ENCODE data around the gene GABRG3.

GABRG3 gene

DNA sequence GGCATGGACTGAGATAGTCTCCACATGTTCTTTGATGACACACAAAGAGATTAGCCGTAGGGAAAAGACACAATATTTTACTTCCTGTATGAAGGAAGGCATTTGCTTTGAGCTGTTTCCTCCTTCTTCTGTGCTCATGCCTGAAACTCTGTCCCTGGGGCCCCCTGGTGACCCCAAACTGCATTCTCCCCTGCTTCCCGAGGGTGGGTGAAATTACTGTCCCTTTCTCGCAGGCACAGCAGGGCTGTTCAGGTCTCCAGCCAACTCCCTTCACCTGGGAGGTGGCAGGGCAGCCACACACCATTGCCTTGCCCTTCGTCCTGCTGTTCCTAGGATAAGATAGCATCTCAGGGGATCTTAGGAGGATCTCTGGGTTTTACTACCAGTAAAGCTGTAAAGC is 79.2 kb downstream of the GABRG3 start:
- no peak for TF ChIP-seq TAF1 (IDR thresholded peaks at IDR 0.05; ENCODE audit: borderline replicate concordance, insufficient read depth, low read length)
- no peak for TF ChIP-seq FOXP2 (optimal IDR thresholded peaks at IDR 0.05; ENCODE audit: borderline replicate concordance, extremely low read depth, extremely low read length, insufficient read depth)
- TF ChIP-seq POLR2AphosphoS5 (IDR thresholded peaks at IDR 0.05; ENCODE audit: low read depth, low read length): no peak
- TF ChIP-seq SIN3A (IDR thresholded peaks at IDR 0.05; ENCODE audit: borderline replicate concordance, insufficient read depth, low read length): no peak
- TF ChIP-seq, protein P1, sequence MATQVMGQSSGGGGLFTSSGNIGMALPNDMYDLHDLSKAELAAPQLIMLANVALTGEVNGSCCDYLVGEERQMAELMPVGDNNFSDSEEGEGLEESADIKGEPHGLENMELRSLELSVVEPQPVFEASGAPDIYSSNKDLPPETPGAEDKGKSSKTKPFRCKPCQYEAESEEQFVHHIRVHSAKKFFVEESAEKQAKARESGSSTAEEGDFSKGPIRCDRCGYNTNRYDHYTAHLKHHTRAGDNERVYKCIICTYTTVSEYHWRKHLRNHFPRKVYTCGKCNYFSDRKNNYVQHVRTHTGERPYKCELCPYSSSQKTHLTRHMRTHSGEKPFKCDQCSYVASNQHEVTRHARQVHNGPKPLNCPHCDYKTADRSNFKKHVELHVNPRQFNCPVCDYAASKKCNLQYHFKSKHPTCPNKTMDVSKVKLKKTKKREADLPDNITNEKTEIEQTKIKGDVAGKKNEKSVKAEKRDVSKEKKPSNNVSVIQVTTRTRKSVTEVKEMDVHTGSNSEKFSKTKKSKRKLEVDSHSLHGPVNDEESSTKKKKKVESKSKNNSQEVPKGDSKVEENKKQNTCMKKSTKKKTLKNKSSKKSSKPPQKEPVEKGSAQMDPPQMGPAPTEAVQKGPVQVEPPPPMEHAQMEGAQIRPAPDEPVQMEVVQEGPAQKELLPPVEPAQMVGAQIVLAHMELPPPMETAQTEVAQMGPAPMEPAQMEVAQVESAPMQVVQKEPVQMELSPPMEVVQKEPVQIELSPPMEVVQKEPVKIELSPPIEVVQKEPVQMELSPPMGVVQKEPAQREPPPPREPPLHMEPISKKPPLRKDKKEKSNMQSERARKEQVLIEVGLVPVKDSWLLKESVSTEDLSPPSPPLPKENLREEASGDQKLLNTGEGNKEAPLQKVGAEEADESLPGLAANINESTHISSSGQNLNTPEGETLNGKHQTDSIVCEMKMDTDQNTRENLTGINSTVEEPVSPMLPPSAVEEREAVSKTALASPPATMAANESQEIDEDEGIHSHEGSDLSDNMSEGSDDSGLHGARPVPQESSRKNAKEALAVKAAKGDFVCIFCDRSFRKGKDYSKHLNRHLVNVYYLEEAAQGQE (IDR thresholded peaks at IDR 0.05; ENCODE audit: insufficient read depth in 1 of 2, low read depth in 2 of 2, low read length in 2 of 2): no peak

- TF ChIP-seq POLR2AphosphoS5 (IDR thresholded peaks at IDR 0.05; ENCODE audit: low read depth, low read length): no peak
- no peak for TF ChIP-seq FOXP2 (optimal IDR thresholded peaks at IDR 0.05; ENCODE audit: borderline replicate concordance, extremely low read depth, extremely low read length, insufficient read depth)
- TF ChIP-seq SIN3A (IDR thresholded peaks at IDR 0.05; ENCODE audit: borderline replicate concordance, insufficient read depth, low read length): no peak
- TF ChIP-seq, protein P1 (IDR thresholded peaks at IDR 0.05; ENCODE audit: insufficient read depth in 1 of 2, low read depth in 2 of 2, low read length in 2 of 2): no peak
- no peak for TF ChIP-seq TAF1 (IDR thresholded peaks at IDR 0.05; ENCODE audit: borderline replicate concordance, insufficient read depth, low read length)
These were observed 83.4 kb downstream of the GABRG3 start for GRCh38 chr15:27054426-27054825.

- TF ChIP-seq FOXP2 (optimal IDR thresholded peaks at IDR 0.05; ENCODE audit: borderline replicate concordance, extremely low read depth, extremely low read length, insufficient read depth): no peak
- no peak for TF ChIP-seq POLR2AphosphoS5 (IDR thresholded peaks at IDR 0.05; ENCODE audit: low read depth, low read length)
- no peak for TF ChIP-seq TAF1 (IDR thresholded peaks at IDR 0.05; ENCODE audit: borderline replicate concordance, insufficient read depth, low read length)
- TF ChIP-seq SIN3A (IDR thresholded peaks at IDR 0.05; ENCODE audit: borderline replicate concordance, insufficient read depth, low read length): no peak
- TF ChIP-seq, protein P1 (IDR thresholded peaks at IDR 0.05; ENCODE audit: insufficient read depth in 1 of 2, low read depth in 2 of 2, low read length in 2 of 2): no peak
These were observed 87.1 kb downstream of the GABRG3 start for GRCh38 chr15:27057904-27058645.

- TF ChIP-seq, protein P1 (IDR thresholded peaks at IDR 0.05; ENCODE audit: insufficient read depth in 1 of 2, low read depth in 2 of 2, low read length in 2 of 2): no peak
- no peak for TF ChIP-seq POLR2AphosphoS5 (IDR thresholded peaks at IDR 0.05; ENCODE audit: low read depth, low read length)
- no peak for TF ChIP-seq FOXP2 (optimal IDR thresholded peaks at IDR 0.05; ENCODE audit: borderline replicate concordance, extremely low read depth, extremely low read length, insufficient read depth)
- TF ChIP-seq TAF1 (IDR thresholded peaks at IDR 0.05; ENCODE audit: borderline replicate concordance, insufficient read depth, low read length): no peak
- TF ChIP-seq SIN3A (IDR thresholded peaks at IDR 0.05; ENCODE audit: borderline replicate concordance, insufficient read depth, low read length): no peak
These were observed 88.0 kb downstream of the GABRG3 start for GRCh38 chr15:27058939-27059338.

Measured in PFSK-1 (cell line).